Gastrocnemius medialis (tissue), 4 donors: ENCODE data around the gene MALL.

Source experiments
- CTCF ChIP-seq, 5 experiments: fragments of 450-650 bp in 3 of 5; fragments of 200-600 bp in 2 of 5; sonication (generic) in 2 of 5; IDR thresholded peaks in 4 of 5; conservative IDR thresholded peaks in 1 of 5; 1 replicate in 4 of 5; 2 replicates in 1 of 5; pipeline ENCODE4 v1.5.1; 2016 to 2019; ENCODE audit warnings: antibody characterized with exemption in 5 of 5, mild to moderate bottlenecking in 3 of 5, moderate library complexity in 3 of 5
- POLR2A ChIP-seq, 2 donors: fragments of 450-650 bp; IDR thresholded peaks; one replicate each; pipeline ENCODE4 v1.6.1; 2017; ENCODE audit warnings: antibody characterized with exemption in 2 of 2, mild to moderate bottlenecking in 2 of 2, moderate library complexity in 2 of 2

GRCh38 chr2:110106642-110107041, 9.0 kb downstream of the MALL start:
- TF ChIP-seq CTCF (IDR thresholded peaks at IDR 0.05 in 4 of 5, conservative IDR thresholded peaks at IDR 0.05 in 1 of 5) (no peak), POLR2A (IDR thresholded peaks at IDR 0.05) (no peak)
